Ovary (tissue), 9 donors: ENCODE measurements around the gene MTHFD1L. TPM values are rescaled to one million over a fixed set of nuclear protein-coding genes. Genes with fewer than 3 reads are reported as not detected.

Experiments
- DNase-seq, 5 donors: peaks; one replicate each; pipeline ENCODE4 v3.0.0-alpha.2; 2019 to 2020
- H3K27ac ChIP-seq, 2 donors: fragments of 200-600 bp; one replicate each; pipeline versions ENCODE4 v1.5.1 to v1.8.0; 2019 to 2022
- H3K27me3 ChIP-seq: fragments of 200-600 bp; one replicate; pipeline ENCODE4 v1.8.0; 2022
- H3K36me3 ChIP-seq: fragments of 200-600 bp; sonication (generic); one replicate; pipeline ENCODE4 v1.5.1; 2019
- H3K4me1 ChIP-seq: one replicate; pipeline ENCODE4 v1.8.1; 2013; ENCODE audit warnings: mild to moderate bottlenecking, moderate library complexity; ENCODE audit not compliant: insufficient read depth
- H3K4me3 ChIP-seq: fragments of 200-600 bp; sonication (generic); one replicate; pipeline ENCODE4 v1.5.1; 2017
- H3K9me3 ChIP-seq, 2 donors: fragments of 200-600 bp in 1 of 2; sonication (generic) in 1 of 2; one replicate each; pipeline versions ENCODE4 v1.5.1 to v1.8.1; 2013 to 2019; ENCODE audit warnings: mild to moderate bottlenecking in 1 of 2, moderate library complexity in 1 of 2
- EP300 ChIP-seq: sonication (generic); formaldehyde crosslinking; IDR thresholded peaks from one replicate; pipeline ENCODE4 v1.6.1; 2017; ENCODE audit warnings: antibody characterized with exemption
- POLR2A ChIP-seq: fragments of 450-650 bp; IDR thresholded peaks from one replicate; pipeline ENCODE4 v1.6.1; 2017; ENCODE audit warnings: antibody characterized with exemption, mild to moderate bottlenecking, moderate library complexity
- WGBS, 3 donors: extraction: QIAGEN DNeasy Blood & Tissue Kit in 1 of 3; methylation state at CpG; one replicate each; pipeline versions ENCODE4 v1.1.5 to v1.1.7; 2013 to 2017; 5-methylcytosine and 5-hydroxymethylcytosine counted together
- intact Hi-C, 4 donors: fragments of 100-400 bp; cut with DNase I; formaldehyde crosslinking; loops; one replicate each; pipeline versions ENCODE4 v1.11.0 to v1.15.1; 2022 to 2023
- polyA plus RNA-seq, 2 donors: library from polyadenylated mRNA; stranded (reverse); fragments of 200-250 nt in 1 of 2; fragments of 350-450 nt in 1 of 2; fragmentation: Illumina TruSeq in 1 of 2; extraction: RNeasy Lipid Tissue Mini Kit (QIAGEN cat#74804) in 1 of 2; gene quantifications; one replicate each; pipeline ENCODE4 v1.2.3, GENCODE V29; 2013 to 2014
- total RNA-seq, 7 donors: library from RNA; depleted of rRNA in 2 of 7; stranded (reverse); fragments of >200 nt in 2 of 7; fragmentation: NEBNext Ultra II Directional in 3 of 7; extraction: Animal tissue kit (Norgen Biotek cat#: 25700) in 3 of 7; gene quantifications; one replicate each; pipeline versions ENCODE4 v1.1.0 to v1.2.4, GENCODE V29; 2016 to 2023
- TF ChIP-seq, protein P1 (sequence below), 3 donors: fragments of 450-650 bp in 2 of 3; fragments of 200-600 bp in 1 of 3; IDR thresholded peaks; one replicate each; pipeline versions ENCODE4 v1.5.1 to v1.8.0; 2016 to 2022; ENCODE audit warnings: antibody characterized with exemption in 3 of 3, mild to moderate bottlenecking in 1 of 3
- donor health status: DM: no; HTN: no; CAD: no; lungs with moderate emphysema.
- donor health status: DM: no; HTN: no; CAD: no.
- donor health status: Bipolar disorder and iron deficiency.
- donor health status: DM: yes; HTN: yes; CAD: no.
- donor health status: DM: no; HTN: no; CAD: no.
- donor health status: DM: yes; HTN: yes; CAD: no.

The MTHFD1L gene
- total and polyA plus RNA-seq, 9 donors = 13.0 to 91.1 (median 23.6) TPM

DNA sequence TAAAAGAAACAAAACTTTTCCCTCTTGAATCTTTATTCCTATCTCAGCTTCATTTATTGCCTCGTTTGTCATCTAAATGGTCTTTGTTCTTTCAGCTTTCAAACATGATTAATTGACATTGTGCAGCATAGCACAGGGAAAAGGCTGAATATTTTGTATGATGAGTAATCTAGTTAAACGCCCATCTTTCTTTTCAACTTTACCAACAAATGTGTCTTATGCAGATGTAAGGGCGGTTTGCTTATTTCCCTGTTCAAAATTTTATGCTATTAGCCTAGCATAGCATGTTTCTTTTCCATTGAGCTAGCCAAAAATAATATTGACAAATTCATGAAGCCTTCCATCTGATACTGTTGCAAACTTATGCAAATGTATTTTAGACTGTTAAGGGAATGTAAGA is 197.8 kb downstream of the MTHFD1L start:
- no peaks in the 10 kb centered on the region for H3K9me3 ChIP-seq
- intact Hi-C loops = no loop called here
- peaks cover 13% of the 10 kb centered on the region for H3K4me1 ChIP-seq
- H3K36me3 ChIP-seq = no peaks in the 10 kb centered on the region
- no peaks in the 10 kb centered on the region for H3K27me3 ChIP-seq
- DNase-seq = no peak
- TF ChIP-seq, protein P1, sequence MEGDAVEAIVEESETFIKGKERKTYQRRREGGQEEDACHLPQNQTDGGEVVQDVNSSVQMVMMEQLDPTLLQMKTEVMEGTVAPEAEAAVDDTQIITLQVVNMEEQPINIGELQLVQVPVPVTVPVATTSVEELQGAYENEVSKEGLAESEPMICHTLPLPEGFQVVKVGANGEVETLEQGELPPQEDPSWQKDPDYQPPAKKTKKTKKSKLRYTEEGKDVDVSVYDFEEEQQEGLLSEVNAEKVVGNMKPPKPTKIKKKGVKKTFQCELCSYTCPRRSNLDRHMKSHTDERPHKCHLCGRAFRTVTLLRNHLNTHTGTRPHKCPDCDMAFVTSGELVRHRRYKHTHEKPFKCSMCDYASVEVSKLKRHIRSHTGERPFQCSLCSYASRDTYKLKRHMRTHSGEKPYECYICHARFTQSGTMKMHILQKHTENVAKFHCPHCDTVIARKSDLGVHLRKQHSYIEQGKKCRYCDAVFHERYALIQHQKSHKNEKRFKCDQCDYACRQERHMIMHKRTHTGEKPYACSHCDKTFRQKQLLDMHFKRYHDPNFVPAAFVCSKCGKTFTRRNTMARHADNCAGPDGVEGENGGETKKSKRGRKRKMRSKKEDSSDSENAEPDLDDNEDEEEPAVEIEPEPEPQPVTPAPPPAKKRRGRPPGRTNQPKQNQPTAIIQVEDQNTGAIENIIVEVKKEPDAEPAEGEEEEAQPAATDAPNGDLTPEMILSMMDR (IDR thresholded peaks at IDR 0.05) = no peak
- no peak for TF ChIP-seq POLR2A
- TF ChIP-seq EP300 = no peak
- H3K27ac ChIP-seq = peak overlapping the region in 1 of 2 donors; percentile 35
- H3K4me3 ChIP-seq = no peak overlapping the region
- WGBS, 3 donors = 16 to 23% (median 19%) methylated on average over 3 of the region's 3 CpGs

DNA sequence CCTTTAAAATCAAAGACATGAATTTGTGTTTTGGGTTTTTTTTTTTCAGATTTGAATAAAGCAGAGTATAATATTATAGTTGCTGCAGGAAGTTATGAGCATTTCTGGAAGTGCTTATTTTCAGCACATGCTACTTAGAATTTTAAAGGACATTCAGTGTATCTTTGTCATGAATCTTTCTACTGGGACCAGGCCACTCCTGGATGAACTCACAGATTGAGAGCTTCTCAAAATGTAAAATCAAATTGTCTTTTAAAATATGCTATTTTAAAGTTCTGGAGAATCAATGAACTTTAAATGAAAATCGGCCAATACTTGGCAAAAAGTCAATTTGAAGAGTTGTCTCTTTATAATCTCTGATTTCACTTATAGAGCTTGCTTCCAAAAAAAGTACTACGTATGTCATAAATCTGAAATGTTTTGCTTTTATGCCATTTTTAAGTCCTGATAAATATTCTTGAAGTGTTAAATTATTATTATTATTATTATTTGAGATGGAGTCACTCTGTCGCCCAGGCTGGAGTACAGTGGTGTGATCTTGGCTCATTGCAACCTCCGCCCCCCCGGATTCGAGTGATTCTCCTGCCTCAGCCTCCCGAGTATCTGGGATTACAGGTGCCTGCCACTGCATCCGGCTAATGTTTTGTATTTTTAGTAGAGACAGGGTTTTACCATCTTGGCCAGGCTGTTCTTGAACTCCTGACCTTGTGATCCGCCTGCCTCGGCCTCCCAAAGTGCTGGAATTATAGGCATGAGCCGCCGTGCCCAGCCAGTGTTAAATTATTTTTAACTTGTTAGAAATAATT is 198.5 kb downstream of the MTHFD1L start:
- no peak overlapping the region for H3K4me3 ChIP-seq
- peak in 3 of 5 donors; percentile 14 to 42 (median 21) for DNase-seq
- intact Hi-C loops = no loop called here
- peaks cover 16% of the 10 kb centered on the region for H3K4me1 ChIP-seq
- 48 to 62% (median 50%) methylated on average over 12 of the region's 12 CpGs for WGBS, 3 donors
- H3K9me3 ChIP-seq = no peaks in the 10 kb centered on the region
- peak overlapping the region in 1 of 2 donors; percentile 29 for H3K27ac ChIP-seq
- no peaks in the 10 kb centered on the region for H3K36me3 ChIP-seq
- no peaks in the 10 kb centered on the region for H3K27me3 ChIP-seq
- TF ChIP-seq, protein P1 (IDR thresholded peaks at IDR 0.05) = no peak
- TF ChIP-seq POLR2A (no peak), EP300 (no peak)

DNA sequence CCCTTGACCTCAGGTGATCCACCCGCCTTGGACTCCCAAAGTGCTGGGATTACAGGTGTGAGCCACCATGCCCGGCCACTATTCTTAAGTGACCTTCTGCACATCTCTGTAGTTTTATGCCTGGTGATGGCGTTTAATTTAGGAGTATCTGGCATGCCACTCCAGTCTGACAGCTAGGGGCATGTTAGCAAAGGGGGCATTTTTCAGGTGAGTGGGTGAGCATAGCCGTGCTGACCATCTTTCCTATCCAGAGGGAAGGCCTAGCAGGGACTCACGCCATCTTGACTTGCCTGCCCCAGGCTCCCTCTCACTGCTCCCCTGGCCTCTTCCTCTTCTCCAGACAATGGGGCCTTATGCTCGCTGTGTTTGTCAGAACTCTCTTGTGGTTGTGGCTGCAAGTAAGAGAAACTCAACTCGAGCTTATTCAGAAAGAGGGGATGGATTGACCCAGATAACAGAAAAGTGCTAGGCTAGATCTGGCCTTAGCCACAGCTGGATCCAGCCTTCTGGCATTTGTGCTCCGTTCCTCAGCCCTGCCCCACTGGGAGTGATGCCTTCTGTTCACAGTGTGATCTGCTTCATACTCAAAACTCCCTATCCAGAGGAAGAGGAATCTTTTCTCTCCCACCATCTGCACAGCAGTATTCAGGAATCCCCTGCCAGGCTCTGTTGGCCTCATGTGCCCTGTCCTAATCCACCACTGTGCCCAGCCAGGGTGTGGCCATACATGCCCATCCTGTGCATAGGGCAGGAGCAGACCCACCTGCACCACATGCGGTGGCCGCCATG is 199.7 kb downstream of the MTHFD1L start:
- Histone ChIP-seq H3K36me3 (no peaks in the 10 kb centered on the region), H3K9me3 (no peaks in the 10 kb centered on the region), H3K4me1 (peaks cover 18% of the 10 kb centered on the region), H3K27ac (peak overlapping the region; percentile 37 to 41), H3K4me3 (no peak overlapping the region), H3K27me3 (no peaks in the 10 kb centered on the region)
- WGBS, 3 donors = 81 to 82% (median 82%) methylated on average over 9 to 10 of the region's 10 CpGs
- intact Hi-C loops = no loop called here
- peak in 2 of 5 donors; percentile 22 to 36 for DNase-seq
- TF ChIP-seq POLR2A (no peak), EP300 (no peak)
- TF ChIP-seq, protein P1 (IDR thresholded peaks at IDR 0.05) = no peak

DNA sequence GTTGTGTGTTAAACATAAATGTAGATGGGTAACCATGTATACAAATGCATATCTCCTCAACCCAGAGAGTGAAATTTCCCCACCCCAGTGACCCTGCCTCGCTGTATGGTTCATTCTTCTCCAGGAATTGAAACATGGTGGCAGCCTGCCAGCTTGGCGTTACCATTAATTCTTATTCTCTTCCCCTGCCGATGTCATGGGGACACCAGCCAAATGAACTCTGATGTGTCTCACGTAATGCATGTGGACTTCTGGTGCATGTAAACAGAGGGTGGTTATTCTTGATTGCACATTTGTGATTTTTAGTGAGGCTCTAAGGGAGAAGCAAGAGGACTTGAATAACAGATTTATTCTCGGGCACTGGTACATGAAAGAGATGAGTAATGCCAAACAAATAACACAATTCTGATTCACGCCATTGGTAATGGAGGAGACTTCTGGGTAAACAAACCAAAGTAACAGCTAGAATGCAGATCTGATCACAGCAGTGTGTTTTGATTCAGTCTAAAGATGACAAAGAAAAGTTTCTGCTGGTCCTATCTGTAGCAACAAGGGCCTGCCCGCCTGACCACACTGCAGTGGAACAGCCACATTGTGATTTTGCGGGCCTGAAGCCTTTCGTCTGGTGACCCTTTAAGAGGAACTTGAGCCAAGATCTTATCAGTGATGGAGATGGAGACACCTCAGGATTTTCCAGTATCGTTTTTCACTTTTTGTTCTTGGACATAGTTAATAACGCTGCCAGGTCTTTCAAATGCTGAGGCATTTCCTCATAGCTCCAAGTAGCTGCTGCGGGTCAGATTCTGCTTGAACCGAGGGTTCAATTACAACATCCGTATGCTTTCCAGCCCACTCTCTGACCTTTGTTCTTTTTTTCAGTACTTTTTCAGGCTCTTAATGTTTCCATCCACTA is 202.4 kb downstream of the MTHFD1L start:
- TF ChIP-seq EP300 = no peak
- no peak for TF ChIP-seq POLR2A
- TF ChIP-seq, protein P1 (IDR thresholded peaks at IDR 0.05) = no peak
- 10 to 17% (median 13%) methylated on average over 14 of the region's 14 CpGs for WGBS, 3 donors
- H3K27ac ChIP-seq = peak overlapping the region; percentile 23 to 77
- H3K36me3 ChIP-seq = no peaks in the 10 kb centered on the region
- H3K9me3 ChIP-seq = no peaks in the 10 kb centered on the region
- intact Hi-C loops = no loop called here
- no peaks in the 10 kb centered on the region for H3K27me3 ChIP-seq
- peak; percentile 63 to 85 (median 71) for DNase-seq
- peaks cover 19% of the 10 kb centered on the region for H3K4me1 ChIP-seq
- no peak overlapping the region for H3K4me3 ChIP-seq
